ENCODE data around the gene KIRREL3.

Gene KIRREL3

GRCh38 chr11:126901783-126902182 lies 98.8 kb downstream of the KIRREL3 start:
- DNase-seq: no peak

DNA sequence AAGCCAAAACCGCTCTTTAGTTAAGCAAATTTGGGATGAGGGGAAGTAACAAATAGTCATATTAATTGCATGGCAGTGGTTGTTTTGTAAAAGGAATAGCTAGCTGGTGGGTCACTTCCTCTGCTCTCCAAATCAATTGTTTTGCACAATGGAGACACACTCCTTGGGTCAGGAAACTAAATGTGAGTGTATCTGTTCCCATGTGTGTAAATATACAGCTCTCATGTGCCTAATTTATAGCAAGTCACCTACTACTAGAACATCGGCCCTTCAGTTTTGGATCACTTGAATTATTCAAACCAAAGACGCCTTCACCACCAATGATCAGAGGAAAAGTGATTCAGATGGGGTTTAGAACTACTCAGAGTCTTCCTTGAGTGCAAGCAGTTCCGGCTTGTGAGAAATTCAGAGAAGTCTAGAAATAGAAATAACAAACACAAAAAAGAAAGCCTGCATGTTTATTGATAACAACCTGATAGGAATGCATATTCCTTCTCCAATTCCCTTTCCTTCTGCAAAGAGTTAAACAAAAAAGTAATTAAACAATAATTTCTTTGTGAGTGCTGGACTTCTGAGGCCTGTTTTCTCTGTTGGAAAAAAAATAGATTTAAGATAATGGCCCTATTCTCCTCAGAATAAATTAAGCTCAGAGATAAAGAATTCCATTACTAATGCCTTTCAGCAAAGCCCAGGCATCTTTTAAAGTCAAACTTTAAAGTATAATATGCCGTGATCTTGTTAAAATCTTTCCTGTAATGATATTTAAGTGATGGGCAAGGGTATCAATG lies 100.4 kb downstream of the KIRREL3 start:
- DNase-seq: no peak

DNA sequence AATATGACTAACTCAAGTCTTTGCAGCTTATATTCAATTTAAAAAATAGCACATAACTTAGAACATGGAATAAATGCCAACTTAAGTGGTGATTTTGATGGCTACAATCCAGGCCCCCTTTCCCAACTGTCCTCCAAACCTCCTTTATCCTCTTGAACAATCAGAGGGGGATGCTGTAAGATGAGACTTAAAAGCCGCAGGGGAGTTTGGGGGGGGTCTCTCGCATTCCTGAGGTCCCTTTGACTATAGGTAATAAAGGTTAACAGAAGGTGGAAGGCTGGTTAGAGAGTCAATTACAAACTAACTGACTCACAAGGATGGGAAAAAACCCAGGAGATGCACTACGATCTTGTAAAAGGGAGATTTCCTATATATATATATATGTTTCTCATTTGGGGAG lies 101.8 kb downstream of the KIRREL3 start:
- DNase-seq: no peak

DNA sequence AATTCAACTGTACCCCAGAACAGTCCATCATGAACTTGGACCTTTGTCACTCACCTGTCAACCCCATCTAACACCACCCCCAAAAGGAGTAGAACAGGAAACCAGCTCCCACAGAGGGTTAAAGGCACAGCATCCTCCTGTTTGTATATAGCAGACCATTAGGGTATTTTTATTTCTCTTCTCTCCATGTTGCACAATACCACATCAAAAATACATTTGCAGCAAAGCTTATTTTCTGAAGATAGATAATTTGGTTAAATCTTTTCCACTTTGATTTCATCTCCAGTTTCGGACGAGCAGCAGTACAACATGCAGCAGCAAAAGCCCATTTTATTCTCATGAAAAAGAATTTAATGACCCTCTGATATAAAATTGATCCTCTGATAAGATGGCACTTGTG lies 103.1 kb downstream of the KIRREL3 start:
- DNase-seq: no peak

- DNase-seq: no peak
Measured at GRCh38 chr11:126896025-126896424, 104.5 kb downstream of the KIRREL3 start.

DNA sequence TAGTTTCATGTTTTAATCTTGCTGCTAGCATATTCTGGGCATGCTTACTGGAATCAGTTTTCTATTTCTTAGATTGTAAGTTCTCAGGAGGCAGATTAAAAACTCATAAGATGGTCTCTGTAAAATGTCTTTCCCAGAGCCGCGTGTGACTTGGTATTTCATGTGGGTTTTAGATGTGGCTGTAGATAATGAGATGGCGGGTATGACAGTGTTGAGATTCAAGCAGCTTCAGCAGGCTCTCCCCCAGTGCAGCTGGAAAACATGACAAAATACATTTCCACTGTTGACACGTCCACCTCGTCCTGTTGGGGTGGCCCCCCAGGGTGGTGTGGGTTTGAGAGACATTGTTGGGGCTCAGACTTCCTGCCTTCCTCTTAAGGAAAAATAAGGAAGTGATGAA lies 106.8 kb downstream of the KIRREL3 start:
- no peak for DNase-seq

GRCh38 chr11:126892756-126893155 lies 107.8 kb downstream of the KIRREL3 start:
- no peak for DNase-seq

DNA sequence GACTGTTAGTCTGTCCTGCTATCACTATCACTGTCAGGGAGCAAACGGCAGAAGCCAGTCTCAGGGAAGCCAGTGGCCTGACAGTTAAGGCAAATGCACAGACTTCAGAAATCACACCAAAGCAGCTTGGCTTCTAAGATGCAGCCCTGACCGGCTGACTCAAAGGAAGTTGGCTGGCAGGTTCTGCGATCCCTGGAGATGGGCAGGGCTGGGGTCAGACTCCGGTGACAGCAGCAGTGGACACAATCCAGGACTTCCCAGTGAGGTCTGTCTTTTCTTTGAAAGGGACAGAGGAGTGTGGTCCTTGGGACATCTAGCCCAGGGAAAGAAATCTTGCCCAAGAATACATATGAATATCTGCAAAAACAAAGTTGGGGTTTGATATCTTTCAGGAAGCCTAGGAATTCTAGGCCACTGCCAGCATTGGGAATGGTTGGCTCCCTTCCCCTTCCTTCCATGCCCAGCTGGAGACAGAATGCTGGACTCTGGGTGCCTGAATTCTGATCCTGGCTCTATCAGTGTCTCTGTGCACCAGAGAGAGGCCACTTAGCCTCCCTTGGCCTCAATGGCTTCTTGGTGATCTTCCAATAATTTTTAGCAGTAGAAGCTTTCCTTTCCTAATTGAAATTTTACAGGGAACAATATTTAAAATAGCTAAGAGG lies 108.9 kb downstream of the KIRREL3 start:
- no peak for DNase-seq

GRCh38 chr11:126890561-126890960 lies 110.0 kb downstream of the KIRREL3 start:
- no peak for DNase-seq

DNA sequence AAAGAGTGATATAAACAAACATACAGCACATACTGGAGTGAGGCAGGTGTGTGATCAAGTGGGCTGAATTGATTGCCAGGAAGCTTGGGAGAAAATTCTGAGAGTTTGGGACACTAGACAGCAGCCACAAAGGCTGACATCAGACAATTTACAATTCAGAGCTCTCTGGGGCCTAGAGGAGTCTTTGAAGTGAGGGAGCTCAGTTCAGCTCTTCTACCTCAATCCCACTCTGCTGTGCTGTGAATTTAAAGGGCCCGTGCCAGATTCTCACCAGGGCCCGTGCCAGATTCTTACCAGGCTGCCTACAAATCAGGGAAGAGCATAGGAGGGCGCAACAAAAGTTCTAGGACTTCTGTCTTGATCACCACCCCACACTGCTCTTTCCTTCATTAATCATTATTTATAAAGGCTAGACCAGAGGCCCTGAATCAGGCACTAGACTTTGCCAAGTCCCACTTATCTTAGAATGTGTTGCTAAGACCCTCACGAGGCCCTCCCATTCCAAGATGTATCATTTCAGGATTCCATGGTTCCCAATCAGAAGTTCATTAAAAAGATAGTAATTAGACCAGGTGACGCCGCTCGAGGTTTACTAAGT lies 112.4 kb downstream of the KIRREL3 start:
- no peak for DNase-seq

GRCh38 chr11:126886636-126887035 lies 113.9 kb downstream of the KIRREL3 start:
- DNase-seq: no peak

DNA sequence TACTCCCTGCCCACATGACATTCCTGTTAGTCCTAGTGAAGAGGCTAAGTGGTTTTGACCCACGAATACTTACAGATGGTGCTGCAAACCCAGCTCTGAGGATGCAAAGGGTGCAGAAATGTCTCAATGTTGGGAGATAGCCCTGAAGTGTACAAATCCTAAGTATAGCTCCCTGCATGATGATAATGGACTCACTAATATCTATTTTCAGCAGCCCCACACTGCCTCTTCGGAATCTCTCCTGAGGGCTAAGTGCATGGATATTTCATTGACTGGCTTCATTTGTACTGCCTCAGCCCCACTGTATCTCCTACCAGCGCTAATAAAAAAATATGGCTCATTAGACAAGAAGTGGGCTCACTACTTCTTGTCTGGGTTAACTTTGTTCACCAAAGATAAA lies 114.5 kb downstream of the KIRREL3 start:
- no peak for DNase-seq

GRCh38 chr11:126884594-126884993 lies 116.0 kb downstream of the KIRREL3 start:
- no peak for DNase-seq

- DNase-seq: no peak
Measured at GRCh38 chr11:126884192-126884591, 116.4 kb downstream of the KIRREL3 start.

- DNase-seq: no peak
Measured at GRCh38 chr11:126880872-126881271, 119.7 kb downstream of the KIRREL3 start.

GRCh38 chr11:126879516-126879915 lies 121.1 kb downstream of the KIRREL3 start:
- no peak for DNase-seq

DNA sequence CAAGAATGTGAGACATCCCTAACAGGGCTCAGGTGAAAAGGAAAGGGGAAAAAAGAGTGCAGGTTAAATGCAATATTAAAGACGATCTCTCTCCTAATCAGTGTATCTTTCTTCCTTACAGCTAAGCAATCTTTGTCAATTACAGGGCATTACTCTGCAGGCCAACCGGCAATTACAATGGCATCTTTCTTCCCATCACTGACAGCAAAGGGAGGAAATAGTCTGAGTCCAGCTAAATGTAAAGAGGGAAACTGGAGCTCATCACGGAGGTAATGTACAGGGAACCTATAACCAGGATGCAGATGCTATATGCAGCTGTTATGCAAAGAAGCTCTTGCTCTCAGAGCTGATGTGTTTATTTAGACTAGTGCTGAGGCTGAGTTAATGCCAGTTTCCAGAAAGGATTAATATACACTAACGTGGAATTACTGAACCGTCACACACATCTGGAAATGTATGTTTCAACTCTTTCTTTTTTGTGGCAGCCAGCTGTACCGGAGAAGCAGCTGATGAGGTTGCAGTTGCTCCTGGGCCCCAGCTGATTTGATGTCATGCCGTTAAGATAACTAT lies 121.6 kb downstream of the KIRREL3 start:
- no peak for DNase-seq

- DNase-seq: no peak
Measured at GRCh38 chr11:126874831-126875230, 125.7 kb downstream of the KIRREL3 start.

- DNase-seq: no peak
Measured at GRCh38 chr11:126874276-126874675, 126.3 kb downstream of the KIRREL3 start.

DNA sequence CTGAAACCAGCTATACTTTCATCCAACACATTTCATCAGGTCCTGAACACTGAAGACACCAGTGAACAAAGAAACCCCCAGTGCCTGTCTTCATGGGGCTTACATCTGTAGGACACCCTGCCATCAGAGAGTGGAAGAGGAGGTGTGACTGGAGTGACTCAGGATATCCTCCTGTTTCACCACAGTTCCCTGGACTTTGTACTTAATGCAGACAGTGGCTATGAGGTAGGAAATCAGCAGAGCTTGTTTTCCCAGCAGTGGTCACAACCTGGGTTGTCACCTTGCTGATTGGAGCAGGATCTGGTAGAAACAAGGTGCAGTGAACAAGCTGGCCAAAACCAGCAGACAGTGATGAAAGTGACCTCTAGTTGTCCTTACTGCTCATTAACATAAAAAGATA lies 128.8 kb downstream of the KIRREL3 start:
- no peak for DNase-seq

GRCh38 chr11:126870021-126870420 lies 130.5 kb downstream of the KIRREL3 start:
- no peak for DNase-seq

- no peak for DNase-seq
Measured at GRCh38 chr11:126868741-126869140, 131.8 kb downstream of the KIRREL3 start.

GRCh38 chr11:126864934-126865333 lies 135.6 kb downstream of the KIRREL3 start:
- DNase-seq: no peak

Data from NCI-H1694 treated with DMSO at 0.1 percent for 48 hours (cell line).